ENCODE measurements around the gene XRN2. TPM values are rescaled to one million over a fixed set of nuclear protein-coding genes. Genes with fewer than 3 reads are reported as not detected.
"Not testable (repeated sequence)": the region's sequence is repeated elsewhere in the genome, so short reads cannot be mapped to it uniquely, and the experiment has no call there.

Gene XRN2
- total RNA-seq, 2 experiments from 2014 or later: 48.5 to 48.9 TPM

- H3K4me1 ChIP-seq (ENCODE audit: insufficient read depth, low read length): no peaks in the 10 kb centered on the region
- ATAC-seq (ENCODE audit: poor library complexity): no peak
- Mint-ChIP-seq H3K9me3 (no peaks in the 10 kb centered on the region), H3K36me3 (ENCODE audit: low read depth) (peaks cover 81% of the 10 kb centered on the region), H3K4me1 (ENCODE audit: low read depth) (no peaks in the 10 kb centered on the region), H3K27ac (no peak overlapping the region), H3K4me3 (no peak overlapping the region), H3K27me3 (no peaks in the 10 kb centered on the region)
- CTCF ChIA-PET: no interaction called here
- TF ChIP-seq CTCF (IDR thresholded peaks at IDR 0.05): no peak
- DNase-seq: no peak
- no peak overlapping the region for H3K27ac ChIP-seq (ENCODE audit: low read depth in 1 of 2, low read length in 2 of 2)
- H3K4me3 ChIP-seq (ENCODE audit: low read length): no peak overlapping the region
- H3K36me3 ChIP-seq (ENCODE audit: insufficient read depth, low read length): peaks cover 66% of the 10 kb centered on the region
- intact Hi-C loops (cut with DNase I, micrococcal nuclease): loop anchor here in 1 of 2 experiments (5.0 kb wide), 1 partner anchor 37 kb away; no protein-coding TSS in a partner anchor
- no peaks in the 10 kb centered on the region for H3K27me3 ChIP-seq (ENCODE audit: control insufficient read depth in 1 of 2, insufficient read depth in 2 of 2, low read length in 2 of 2)
- POLR2A ChIA-PET: interaction anchor here (0.7 kb wide), 1 partner anchor 35 kb away, joined by 4 read pairs; no protein-coding TSS in a partner anchor
- no peaks in the 10 kb centered on the region for H3K9me3 ChIP-seq (ENCODE audit: control insufficient read depth in 1 of 2, insufficient read depth in 1 of 2, low read length in 2 of 2)
Measured at GRCh38 chr20:21364413-21364812, 61.3 kb downstream of the XRN2 start.

GRCh38 chr20:21365771-21366170, 62.6 kb downstream of the XRN2 start:
- Histone ChIP-seq H3K9me3 (ENCODE audit: control insufficient read depth in 1 of 2, insufficient read depth in 1 of 2, low read length in 2 of 2) (no peaks in the 10 kb centered on the region), H3K27me3 (ENCODE audit: control insufficient read depth in 1 of 2, insufficient read depth in 2 of 2, low read length in 2 of 2) (no peaks in the 10 kb centered on the region), H3K4me1 (ENCODE audit: insufficient read depth, low read length) (no peaks in the 10 kb centered on the region), H3K36me3 (ENCODE audit: insufficient read depth, low read length) (peaks cover 62% of the 10 kb centered on the region), H3K4me3 (ENCODE audit: low read length) (no peak overlapping the region), H3K27ac (ENCODE audit: low read depth in 1 of 2, low read length in 2 of 2) (no peak overlapping the region)
- ChIA-PET CTCF (interaction anchor here (1.0 kb wide), 1 partner anchor 11 kb away, joined by 3 read pairs; no protein-coding TSS in a partner anchor), POLR2A (interaction anchor here (0.7 to 1.2 kb wide), 3 partner anchors 30 to 62 kb away, joined by 3 read pairs; partner anchors contain the start of gene XRN2)
- H3K4me3 Mint-ChIP-seq: no peak overlapping the region
- ATAC-seq (ENCODE audit: poor library complexity) (no peak), DNase-seq (no peak)
- TF ChIP-seq CTCF (IDR thresholded peaks at IDR 0.05): no peak
- no peaks in the 10 kb centered on the region for H3K4me1 Mint-ChIP-seq (ENCODE audit: low read depth)
- H3K27me3 Mint-ChIP-seq: no peaks in the 10 kb centered on the region
- H3K27ac Mint-ChIP-seq: no peak overlapping the region
- intact Hi-C loops (cut with DNase I, micrococcal nuclease): no loop called here
- no peaks in the 10 kb centered on the region for H3K9me3 Mint-ChIP-seq
- H3K36me3 Mint-ChIP-seq (ENCODE audit: low read depth): peaks cover 81% of the 10 kb centered on the region

GRCh38 chr20:21366273-21366672, 63.1 kb downstream of the XRN2 start:
- ATAC-seq (ENCODE audit: poor library complexity); DNase-seq; H3K9me3 ChIP-seq (ENCODE audit: control insufficient read depth in 1 of 2, insufficient read depth in 1 of 2, low read length in 2 of 2); H3K27ac ChIP-seq (ENCODE audit: low read depth in 1 of 2, low read length in 2 of 2); H3K4me1 ChIP-seq (ENCODE audit: insufficient read depth, low read length); H3K27me3 ChIP-seq (ENCODE audit: control insufficient read depth in 1 of 2, insufficient read depth in 2 of 2, low read length in 2 of 2); H3K4me1 Mint-ChIP-seq (ENCODE audit: low read depth); intact Hi-C loops (cut with DNase I, micrococcal nuclease); H3K4me3 ChIP-seq (ENCODE audit: low read length); H3K4me3 Mint-ChIP-seq; H3K27ac Mint-ChIP-seq; H3K27me3 Mint-ChIP-seq; H3K9me3 Mint-ChIP-seq: not testable (repeated sequence)
- ChIA-PET POLR2A (interaction anchor here (0.7 to 1.2 kb wide), 3 partner anchors 29 to 63 kb away, joined by 3 read pairs; partner anchors contain the start of gene XRN2), CTCF (interaction anchor here (1.0 kb wide), 1 partner anchor 11 kb away, joined by 3 read pairs; no protein-coding TSS in a partner anchor)
- peaks cover 81% of the 10 kb centered on the region for H3K36me3 Mint-ChIP-seq (ENCODE audit: low read depth)
- peaks cover 63% of the 10 kb centered on the region for H3K36me3 ChIP-seq (ENCODE audit: insufficient read depth, low read length)

- ChIA-PET CTCF (no interaction called here), POLR2A (no interaction called here)
- Mint-ChIP-seq H3K4me3 (no peak overlapping the region), H3K4me1 (ENCODE audit: low read depth) (peaks cover 4% of the 10 kb centered on the region), H3K9me3 (no peaks in the 10 kb centered on the region), H3K27me3 (no peaks in the 10 kb centered on the region), H3K36me3 (ENCODE audit: low read depth) (peaks cover 82% of the 10 kb centered on the region), H3K27ac (no peak overlapping the region)
- DNase-seq (no peak), ATAC-seq (ENCODE audit: poor library complexity) (no peak)
- no peak for TF ChIP-seq CTCF (IDR thresholded peaks at IDR 0.05)
- H3K4me3 ChIP-seq (ENCODE audit: low read length): no peak overlapping the region
- no peaks in the 10 kb centered on the region for H3K27me3 ChIP-seq (ENCODE audit: control insufficient read depth in 1 of 2, insufficient read depth in 2 of 2, low read length in 2 of 2)
- intact Hi-C loops (cut with DNase I, micrococcal nuclease): no loop called here
- no peak overlapping the region for H3K27ac ChIP-seq (ENCODE audit: low read depth in 1 of 2, low read length in 2 of 2)
- no peaks in the 10 kb centered on the region for H3K4me1 ChIP-seq (ENCODE audit: insufficient read depth, low read length)
- peaks cover 53% of the 10 kb centered on the region for H3K36me3 ChIP-seq (ENCODE audit: insufficient read depth, low read length)
- H3K9me3 ChIP-seq (ENCODE audit: control insufficient read depth in 1 of 2, insufficient read depth in 1 of 2, low read length in 2 of 2): no peaks in the 10 kb centered on the region
Measured at GRCh38 chr20:21368791-21369190, 65.7 kb downstream of the XRN2 start.

Measured in CD4-positive, alpha-beta T cell (primary cell).